C4-2B (cell line): ENCODE measurements around the gene MORC4.
A peak's percentile ranks its signal among the peaks of the same experiment; 100 is the strongest.

Experiments used
- H3K27ac ChIP-seq: fragments of 450-650 bp; 2 replicates; pipeline ENCODE4 v1.5.1; 2017
- ZFX ChIP-seq: fragments of 450-650 bp; IDR thresholded peaks from 2 replicates; pipeline ENCODE4 v1.6.1; 2017
- TF ChIP-seq, protein P1 (sequence below): fragments of 450-650 bp; conservative IDR thresholded peaks from 2 replicates; pipeline ENCODE4 v1.5.1; 2017; ENCODE audit warnings: mild to moderate bottlenecking

MORC4 gene

DNA sequence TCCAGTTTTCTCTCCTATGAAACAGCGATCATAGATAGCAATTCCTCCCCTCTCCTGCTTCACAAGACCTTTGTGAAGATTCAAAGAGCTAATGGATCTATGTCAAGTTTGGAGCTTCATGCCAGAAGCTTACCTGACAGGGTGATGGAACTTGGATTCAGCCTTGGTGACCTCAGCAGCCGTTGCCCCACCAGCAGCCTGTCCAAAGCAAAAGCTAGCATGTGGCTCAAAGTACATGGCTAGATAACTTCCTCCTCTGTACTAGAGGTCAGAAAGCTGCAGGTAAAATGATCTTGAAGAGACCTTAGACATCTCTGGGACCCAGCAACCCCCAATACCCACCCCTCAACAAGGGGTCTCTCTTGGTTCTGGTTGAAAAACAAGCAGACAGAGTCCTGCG lies 98.7 kb downstream of the MORC4 start:
- TF ChIP-seq, protein P1, sequence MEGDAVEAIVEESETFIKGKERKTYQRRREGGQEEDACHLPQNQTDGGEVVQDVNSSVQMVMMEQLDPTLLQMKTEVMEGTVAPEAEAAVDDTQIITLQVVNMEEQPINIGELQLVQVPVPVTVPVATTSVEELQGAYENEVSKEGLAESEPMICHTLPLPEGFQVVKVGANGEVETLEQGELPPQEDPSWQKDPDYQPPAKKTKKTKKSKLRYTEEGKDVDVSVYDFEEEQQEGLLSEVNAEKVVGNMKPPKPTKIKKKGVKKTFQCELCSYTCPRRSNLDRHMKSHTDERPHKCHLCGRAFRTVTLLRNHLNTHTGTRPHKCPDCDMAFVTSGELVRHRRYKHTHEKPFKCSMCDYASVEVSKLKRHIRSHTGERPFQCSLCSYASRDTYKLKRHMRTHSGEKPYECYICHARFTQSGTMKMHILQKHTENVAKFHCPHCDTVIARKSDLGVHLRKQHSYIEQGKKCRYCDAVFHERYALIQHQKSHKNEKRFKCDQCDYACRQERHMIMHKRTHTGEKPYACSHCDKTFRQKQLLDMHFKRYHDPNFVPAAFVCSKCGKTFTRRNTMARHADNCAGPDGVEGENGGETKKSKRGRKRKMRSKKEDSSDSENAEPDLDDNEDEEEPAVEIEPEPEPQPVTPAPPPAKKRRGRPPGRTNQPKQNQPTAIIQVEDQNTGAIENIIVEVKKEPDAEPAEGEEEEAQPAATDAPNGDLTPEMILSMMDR = no peak
- no peak for TF ChIP-seq ZFX
- no peak overlapping the region for H3K27ac ChIP-seq

DNA sequence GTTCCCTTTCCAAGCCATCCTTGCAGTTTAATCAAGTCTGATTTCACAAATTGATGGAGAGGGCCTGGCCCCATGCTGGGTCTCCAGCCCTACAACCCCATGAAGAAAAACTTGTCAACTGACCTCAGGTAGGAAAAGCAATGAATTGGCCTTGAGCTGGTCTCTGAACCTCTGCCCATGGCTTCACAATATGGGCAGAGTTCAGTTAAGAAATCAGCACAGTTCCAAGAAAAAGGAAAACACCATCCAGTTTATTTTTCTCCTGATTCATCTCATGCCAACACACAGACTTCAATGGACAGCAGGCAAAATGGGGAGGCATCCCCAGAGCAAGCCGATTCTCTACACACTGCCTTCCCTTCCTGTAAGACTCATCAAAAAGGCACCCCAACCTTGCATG lies 100.2 kb downstream of the MORC4 start:
- TF ChIP-seq, protein P1 = no peak
- TF ChIP-seq ZFX = no peak
- no peak overlapping the region for H3K27ac ChIP-seq

DNA sequence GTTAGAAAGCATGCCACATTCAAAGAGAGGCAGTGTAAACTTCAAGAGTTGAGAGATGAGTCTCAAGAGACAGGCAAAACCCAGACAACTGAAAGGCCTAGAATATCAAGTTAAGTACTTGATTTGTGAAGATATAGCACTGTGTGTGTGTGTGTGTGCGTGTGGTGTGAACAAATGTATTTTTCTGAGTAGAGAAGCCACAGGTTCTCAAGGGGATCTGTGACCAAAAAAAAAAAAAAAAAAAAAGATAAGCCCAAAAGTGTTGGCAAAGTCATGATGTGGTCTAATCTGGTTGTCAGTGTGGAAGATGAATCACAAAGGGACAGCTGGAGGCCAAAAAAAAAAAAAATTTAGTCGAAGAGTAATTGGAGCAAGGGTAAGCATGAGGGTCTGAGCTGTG lies 100.7 kb downstream of the MORC4 start:
- H3K27ac ChIP-seq = no peak overlapping the region
- no peak for TF ChIP-seq ZFX
- TF ChIP-seq, protein P1 = no peak

DNA sequence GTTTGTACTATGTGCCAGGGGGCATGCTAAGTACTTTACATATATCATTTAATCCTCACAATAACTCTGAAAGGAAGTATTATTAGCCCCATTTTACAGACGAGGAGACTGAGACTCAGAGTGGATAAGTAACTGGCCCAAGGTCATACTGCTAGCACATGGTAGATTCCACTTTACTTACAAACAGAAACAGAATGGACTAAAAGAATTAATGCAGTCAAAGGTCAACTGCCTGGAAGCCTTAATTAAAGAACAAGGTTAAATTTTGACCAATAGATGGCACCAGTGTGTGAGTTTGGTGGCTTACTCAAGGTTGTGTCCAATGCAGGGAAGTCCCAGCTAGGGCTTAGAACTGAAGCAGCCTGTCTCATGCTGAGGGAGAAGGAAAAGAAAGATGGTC lies 101.5 kb downstream of the MORC4 start:
- TF ChIP-seq ZFX = no peak
- TF ChIP-seq, protein P1 = peak; percentile 63
- H3K27ac ChIP-seq = no peak overlapping the region

DNA sequence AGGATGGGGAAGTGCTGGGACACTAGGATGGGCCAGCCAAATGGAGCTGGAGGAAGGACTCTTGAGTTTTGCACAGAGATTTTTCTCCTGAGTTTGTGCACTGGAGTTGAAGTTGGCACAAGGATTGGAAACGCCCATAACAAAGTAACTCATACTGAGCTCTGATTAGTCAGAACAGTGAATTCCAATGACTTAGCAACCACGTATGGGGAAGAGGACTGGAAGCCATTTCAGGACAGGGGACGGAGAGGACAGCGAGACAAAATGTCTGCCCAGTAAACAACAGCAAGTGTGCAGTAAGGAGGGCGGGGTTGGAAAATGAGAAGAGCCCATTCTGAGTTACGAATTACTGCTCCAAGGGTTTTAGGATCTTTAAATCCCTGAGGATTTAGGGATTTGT lies 102.8 kb downstream of the MORC4 start:
- TF ChIP-seq ZFX = no peak
- TF ChIP-seq, protein P1 = no peak
- H3K27ac ChIP-seq = no peak overlapping the region

DNA sequence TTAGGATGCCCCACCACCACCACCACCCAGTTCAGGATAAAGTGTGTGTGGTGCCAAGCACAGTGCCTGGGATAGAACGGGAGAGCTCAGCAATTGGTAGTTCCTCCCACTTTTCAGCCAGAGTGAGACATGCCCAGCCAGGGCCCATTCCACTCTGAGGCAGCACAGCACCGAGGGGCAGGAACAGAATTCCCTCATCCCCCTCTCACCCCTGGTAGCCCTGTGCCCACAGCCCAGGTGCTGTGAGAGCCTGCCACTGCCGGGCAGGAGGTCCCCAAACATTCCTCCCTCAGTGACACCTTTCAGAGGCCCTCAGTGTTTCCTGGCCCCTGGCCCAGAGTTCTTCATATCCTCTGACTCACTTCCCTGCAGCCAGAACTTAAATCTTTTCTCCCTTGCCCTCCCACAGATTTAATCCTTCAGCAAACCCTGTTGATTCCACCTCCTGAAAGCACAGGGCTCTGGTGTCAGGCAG lies 105.0 kb downstream of the MORC4 start:
- no peak for TF ChIP-seq ZFX
- TF ChIP-seq, protein P1 = no peak
- no peak overlapping the region for H3K27ac ChIP-seq

DNA sequence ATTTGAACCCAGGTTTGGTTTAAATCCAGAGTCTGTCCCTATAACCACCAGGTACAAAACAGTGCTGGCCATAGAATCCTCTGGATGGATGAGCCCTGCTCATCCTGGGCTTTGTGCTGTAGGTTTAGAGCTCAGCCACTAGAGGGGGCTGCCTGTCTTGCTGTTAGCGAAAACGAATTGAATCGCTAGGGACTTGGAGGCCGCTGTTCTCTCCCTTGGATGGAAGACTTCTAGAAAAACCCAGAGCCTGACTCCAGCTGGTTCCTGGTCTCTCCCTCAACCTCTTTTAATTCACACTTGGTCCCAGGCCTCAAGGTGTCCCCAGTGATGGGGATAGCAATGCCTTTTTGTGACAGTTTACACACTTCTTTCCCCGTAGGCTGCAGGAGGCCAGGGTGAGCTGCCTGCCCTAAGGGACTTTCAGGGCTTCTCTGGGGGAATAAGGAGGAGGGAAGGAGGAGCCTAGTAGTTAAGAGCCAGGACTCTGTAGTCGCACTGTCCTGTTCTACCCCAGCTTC lies 105.6 kb downstream of the MORC4 start:
- no peak for TF ChIP-seq ZFX
- TF ChIP-seq, protein P1 = peak; percentile 83
- H3K27ac ChIP-seq = no peak overlapping the region
